ENCODE results near the gene SYNDIG1. TPM values are rescaled to one million over a fixed set of nuclear protein-coding genes. Genes with fewer than 3 reads are reported as not detected.

Gene SYNDIG1
- total and polyA plus RNA-seq, 2 of the 4 experiments (the other 2 are of a cell fraction), result not detected

DNA sequence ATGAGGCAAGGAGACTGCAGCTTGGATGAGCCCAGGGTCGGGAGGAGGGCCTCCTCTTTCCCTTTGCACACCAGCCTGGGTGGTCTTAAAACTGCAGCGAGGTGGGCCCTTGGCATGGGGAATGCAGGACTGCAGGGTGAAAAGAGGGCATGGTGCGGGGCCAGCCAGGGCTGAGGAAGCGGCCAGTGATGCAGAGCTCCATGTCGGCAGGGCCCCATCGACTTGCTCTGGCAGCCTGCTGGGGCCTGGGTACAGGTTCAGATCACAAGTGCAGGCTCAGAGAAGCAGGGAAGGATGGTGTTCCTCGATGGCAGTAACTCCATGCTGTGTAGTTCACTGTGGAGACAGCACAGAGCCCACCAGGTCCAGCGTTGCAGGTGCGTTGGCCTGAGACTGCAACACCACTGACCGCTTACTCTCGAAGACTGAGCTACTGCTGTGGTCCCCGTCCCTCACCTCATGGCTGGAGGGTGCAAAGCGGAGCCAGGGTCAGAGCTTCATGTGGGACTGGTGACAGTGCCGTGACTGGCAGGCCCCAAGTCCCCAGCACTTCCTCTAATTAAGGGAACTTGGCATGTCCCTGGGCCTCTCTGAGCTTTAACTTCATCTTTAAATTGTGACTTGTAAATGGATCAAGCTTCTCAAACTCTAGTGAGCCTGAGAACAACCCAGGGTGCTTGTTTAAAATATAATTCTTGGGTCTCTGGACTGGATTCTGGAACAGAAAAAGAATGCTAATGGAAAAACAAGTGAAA is 223.2 kb downstream of the SYNDIG1 start:
- ChIA-PET POLR2A (ENCODE audit: unreplicated experiment) (no interaction called here), CTCF (no interaction called here)
- Histone ChIP-seq H3K9ac (ENCODE audit: low read depth, low read length) (no peak overlapping the region), H4K91ac (ENCODE audit: insufficient read depth, low read depth, low read length) (no peak overlapping the region), H3K14ac (replicated peaks; ENCODE audit: low read depth, low read length) (no peak overlapping the region), H2BK15ac (ENCODE audit: low read depth, low read length) (no peak overlapping the region), H4K20me1 (ENCODE audit: insufficient read depth, low read length) (no peaks in the 10 kb centered on the region), H3K18ac (ENCODE audit: low read depth, low read length) (no peak overlapping the region), H2BK5ac (ENCODE audit: low read depth, low read length, poor library complexity, severe bottlenecking) (no peak overlapping the region), H3K9me1 (ENCODE audit: insufficient read depth, low read length) (no peaks in the 10 kb centered on the region), H2AFZ (replicated peaks; ENCODE audit: low read length, poor library complexity) (no peak overlapping the region), H4K8ac (ENCODE audit: low read depth in 2 of 2, low read length in 2 of 2) (no peak overlapping the region), H3K36me3 (ENCODE audit: control insufficient read depth, insufficient read depth, low read length) (no peaks in the 10 kb centered on the region), H2AK5ac (ENCODE audit: low read depth, low read length) (no peak overlapping the region), H3K27ac (ENCODE audit: insufficient read depth, low read length) (no peak overlapping the region), H3K27me3 (ENCODE audit: control insufficient read depth, insufficient read depth, low read length) (peaks cover 28% of the 10 kb centered on the region), H3K4me1 (ENCODE audit: control insufficient read depth, insufficient read depth, low read length) (no peaks in the 10 kb centered on the region), H3K56ac (ENCODE audit: extremely low read depth, insufficient read depth, low read length) (no peak overlapping the region), H3K4me2 (ENCODE audit: low read depth, low read length) (no peak overlapping the region), H3K79me1 (ENCODE audit: low read depth in 1 of 2, low read length in 2 of 2) (no peaks in the 10 kb centered on the region), H3K4me3 (ENCODE audit: insufficient read depth, low read depth, low read length) (no peak overlapping the region), H2BK20ac (ENCODE audit: low read depth, low read length) (no peak overlapping the region), H4K5ac (ENCODE audit: low read depth, low read length) (no peak overlapping the region), H2BK120ac (ENCODE audit: low read depth, low read length) (no peak overlapping the region), H3K23ac (ENCODE audit: low read depth, low read length) (no peak overlapping the region), H3K4ac (ENCODE audit: low read depth, low read length) (no peak overlapping the region), H3K9me3 (ENCODE audit: control insufficient read depth, insufficient read depth, low read length) (no peaks in the 10 kb centered on the region), H2AK9ac (replicated peaks; ENCODE audit: low read depth, low read length, poor library complexity) (no peak overlapping the region)
- in situ Hi-C loops (cut with MboI; ENCODE audit: low sequenced_read_pairs) (no loop called here), intact Hi-C loops (cut with micrococcal nuclease) (no loop called here), dilution Hi-C loops (cut with HindIII; ENCODE audit: low sequenced_read_pairs, unreplicated experiment) (no loop called here)
- BruUV-seq (replicated peaks), result no TSS peak
- 89% methylated on average over 4 of the region's 14 CpGs; no CpG with 5 or more reads in 1 of the 2 experiments for WGBS, 2 experiments (ENCODE audit: extremely low coverage in 2 of 2, insufficient read length in 1 of 2)
- TF ChIP-seq SMC3 (IDR thresholded peaks at IDR 0.05; ENCODE audit: low read depth, low read length) (no peak), USF2 (IDR thresholded peaks at IDR 0.05; ENCODE audit: low read depth, low read length) (no peak), CHD1 (IDR thresholded peaks at IDR 0.05; ENCODE audit: low read depth, low read length) (no peak), NFE2L2 (IDR thresholded peaks at IDR 0.05; ENCODE audit: low read depth, low read length) (no peak), RFX5 (IDR thresholded peaks at IDR 0.05; ENCODE audit: low read depth, low read length) (no peak), POLR2A (IDR thresholded peaks at IDR 0.05; ENCODE audit: low read depth, low read length) (no peak), BHLHE40 (IDR thresholded peaks at IDR 0.05; ENCODE audit: low read depth, low read length) (no peak), FOS (IDR thresholded peaks at IDR 0.05; ENCODE audit: low read depth, low read length) (no peak), CEBPB (IDR thresholded peaks at IDR 0.05; ENCODE audit: low read depth, low read length) (no peak), MAFK (IDR thresholded peaks at IDR 0.05; ENCODE audit: low read depth, low read length) (no peak), MXI1 (IDR thresholded peaks at IDR 0.05; ENCODE audit: borderline replicate concordance, low read depth, low read length) (no peak), RCOR1 (IDR thresholded peaks at IDR 0.05; ENCODE audit: insufficient replicate concordance, low read length) (no peak), RAD21 (IDR thresholded peaks at IDR 0.05; ENCODE audit: low read length) (no peak), MAZ (IDR thresholded peaks at IDR 0.05; ENCODE audit: borderline replicate concordance, low read depth, low read length) (no peak), CTCF (conservative IDR thresholded peaks at IDR 0.05; ENCODE audit: low read depth, low read length) (no peak)
- TF ChIP-seq, protein P1, sequence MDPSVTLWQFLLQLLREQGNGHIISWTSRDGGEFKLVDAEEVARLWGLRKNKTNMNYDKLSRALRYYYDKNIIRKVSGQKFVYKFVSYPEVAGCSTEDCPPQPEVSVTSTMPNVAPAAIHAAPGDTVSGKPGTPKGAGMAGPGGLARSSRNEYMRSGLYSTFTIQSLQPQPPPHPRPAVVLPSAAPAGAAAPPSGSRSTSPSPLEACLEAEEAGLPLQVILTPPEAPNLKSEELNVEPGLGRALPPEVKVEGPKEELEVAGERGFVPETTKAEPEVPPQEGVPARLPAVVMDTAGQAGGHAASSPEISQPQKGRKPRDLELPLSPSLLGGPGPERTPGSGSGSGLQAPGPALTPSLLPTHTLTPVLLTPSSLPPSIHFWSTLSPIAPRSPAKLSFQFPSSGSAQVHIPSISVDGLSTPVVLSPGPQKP (IDR thresholded peaks at IDR 0.05; ENCODE audit: borderline replicate concordance, low read depth, low read length), result no peak
- ATAC-seq (ENCODE audit: low read depth) (no peak), DNase-seq (no peak)

Measured in IMR-90 (cell line).